Esophagus muscularis mucosa (tissue), 4 donors: Measurements from ENCODE around the gene ANO6. TPM values are rescaled to one million over a fixed set of nuclear protein-coding genes. Genes with fewer than 3 reads are reported as not detected.

ENCODE experiments used
- DNase-seq: peaks from one replicate; pipeline ENCODE4 v3.0.0-alpha.2; 2017; ENCODE audit errors: extremely low spot score
- H3K27ac ChIP-seq, 4 donors: fragments of 200-600 bp; sonication (generic); replicated peaks in 1 of 4; 1 replicate in 3 of 4; 2 replicates in 1 of 4; pipeline ENCODE4 v1.5.1; 2016 to 2019; ENCODE audit warnings: mild to moderate bottlenecking in 1 of 4
- H3K27me3 ChIP-seq, 4 donors: fragments of 200-600 bp; sonication (generic); one replicate each; pipeline versions ENCODE4 v1.5.1 to v1.6.0; 2016 to 2019
- H3K36me3 ChIP-seq, 4 donors: fragments of 200-600 bp; sonication (generic); one replicate each; pipeline ENCODE4 v1.5.1; 2016 to 2019
- H3K4me1 ChIP-seq, 4 donors: fragments of 200-600 bp; sonication (generic); one replicate each; pipeline ENCODE4 v1.5.1; 2016 to 2019
- H3K4me3 ChIP-seq, 4 donors: fragments of 200-600 bp; sonication (generic); 1 replicate in 2 of 4; 2 replicates in 2 of 4; pipeline ENCODE4 v1.5.1; 2016 to 2019; ENCODE audit warnings: mild to moderate bottlenecking in 4 of 4, moderate library complexity in 1 of 4
- H3K9me3 ChIP-seq, 4 donors: fragments of 200-600 bp; sonication (generic); 1 replicate in 3 of 4; 2 replicates in 1 of 4; pipeline ENCODE4 v1.5.1; 2016 to 2019
- CTCF ChIP-seq, 3 experiments: fragments of 200-600 bp in 2 of 3; fragments of 450-650 bp in 1 of 3; sonication (generic) in 2 of 3; IDR thresholded peaks; one replicate each; pipeline ENCODE4 v1.5.1; 2017 to 2019; ENCODE audit warnings: antibody characterized with exemption in 3 of 3, mild to moderate bottlenecking in 2 of 3, moderate library complexity in 1 of 3
- EP300 ChIP-seq: sonication (generic); formaldehyde crosslinking; IDR thresholded peaks from one replicate; pipeline ENCODE4 v1.6.1; 2017; ENCODE audit warnings: antibody characterized with exemption
- POLR2A ChIP-seq: fragments of 450-650 bp; IDR thresholded peaks from one replicate; pipeline ENCODE4 v1.6.1; 2017; ENCODE audit warnings: antibody characterized with exemption, moderate library complexity, mild to moderate bottlenecking, low read depth
- POLR2AphosphoS5 ChIP-seq, 2 donors: sonication (generic); formaldehyde crosslinking; IDR thresholded peaks; one replicate each; pipeline ENCODE4 v1.6.1; 2017; ENCODE audit warnings: antibody characterized with exemption in 2 of 2
- WGBS: methylation state at CpG from one replicate; pipeline ENCODE4 v1.1.5; 2018; 5-methylcytosine and 5-hydroxymethylcytosine counted together
- intact Hi-C: fragments of 100-400 bp; cut with DNase I; formaldehyde crosslinking; loops from one replicate; pipeline ENCODE4 v1.15.1; 2023
- total RNA-seq, 4 donors: library from RNA; depleted of rRNA; stranded (reverse); fragments of >200 nt; gene quantifications; one replicate each; pipeline versions ENCODE4 v1.1.0 to v1.2.1, GENCODE V29; 2016

The ANO6 gene
- total RNA-seq, 4 donors from 2014 or later: 141 to 208 (median 166) TPM

DNA sequence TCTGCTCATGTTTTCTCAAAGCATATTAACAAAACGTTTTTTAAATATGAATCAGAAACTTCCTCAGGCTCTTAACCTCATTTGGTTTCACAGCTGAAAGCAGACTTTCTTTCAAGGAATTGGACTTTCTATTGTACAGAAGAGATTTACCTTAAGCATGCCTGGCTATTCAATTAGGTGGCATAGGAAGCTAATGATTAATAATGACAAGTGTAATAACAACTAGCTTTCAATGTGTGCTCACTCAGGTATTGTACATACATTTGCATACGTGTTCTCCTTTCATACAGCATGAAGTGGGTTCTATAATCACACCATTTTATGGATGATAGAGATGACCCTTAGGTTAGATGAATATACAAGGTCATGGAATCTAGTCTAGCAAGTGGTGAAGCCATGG lies 115.7 kb downstream of the ANO6 start:
- no peak for DNase-seq
- 53% methylated on average over 2 of the region's 2 CpGs for WGBS
- Histone ChIP-seq H3K4me1 (peaks cover 8 to 55% (median 48%) of the 10 kb centered on the region in 4 donors), H3K27ac (peak overlapping the region in 1 of 4 donors; percentile 34), H3K36me3 (peaks cover 0 to 11% (median 0%) of the 10 kb centered on the region in 4 donors), H3K27me3 (no peaks in the 10 kb centered on the region), H3K9me3 (no peaks in the 10 kb centered on the region), H3K4me3 (no peak overlapping the region)
- TF ChIP-seq EP300 (no peak), POLR2AphosphoS5 (IDR thresholded peaks at IDR 0.05) (no peak), CTCF (IDR thresholded peaks at IDR 0.05) (no peak), POLR2A (no peak)
- intact Hi-C loops: no loop called here

GRCh38 chr12:45334396-45334795 lies 118.5 kb downstream of the ANO6 start:
- no peak for DNase-seq
- Histone ChIP-seq H3K27me3 (no peaks in the 10 kb centered on the region), H3K9me3 (no peaks in the 10 kb centered on the region), H3K27ac (no peak overlapping the region), H3K36me3 (peaks cover 0 to 11% (median 0%) of the 10 kb centered on the region in 4 donors), H3K4me1 (peaks cover 18 to 58% (median 41%) of the 10 kb centered on the region in 4 donors), H3K4me3 (no peak overlapping the region)
- no peak for TF ChIP-seq EP300
- no peak for TF ChIP-seq POLR2AphosphoS5 (IDR thresholded peaks at IDR 0.05)
- TF ChIP-seq POLR2A: no peak
- TF ChIP-seq CTCF (IDR thresholded peaks at IDR 0.05): no peak
- intact Hi-C loops: no loop called here
- 89% methylated on average over 1 of the region's 1 CpG for WGBS

DNA sequence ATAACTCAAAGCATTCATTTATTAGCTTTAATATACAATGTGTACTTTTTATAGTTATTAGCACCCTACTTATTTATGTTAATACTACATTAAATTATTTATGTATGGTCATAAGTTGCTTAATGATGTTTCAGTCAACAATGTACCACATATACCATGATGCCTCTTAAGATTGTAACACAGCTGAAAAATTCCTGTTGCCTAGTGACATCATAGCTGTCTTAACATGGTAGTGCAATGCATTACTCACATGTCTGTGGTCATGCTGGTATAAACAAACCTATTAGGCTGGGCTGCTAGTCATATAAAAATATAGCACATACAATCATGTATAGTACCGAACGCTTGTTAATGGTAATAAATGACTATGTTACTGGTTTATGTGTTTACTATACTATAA lies 120.4 kb downstream of the ANO6 start:
- Histone ChIP-seq H3K27me3 (no peaks in the 10 kb centered on the region), H3K9me3 (no peaks in the 10 kb centered on the region), H3K4me3 (no peak overlapping the region), H3K27ac (no peak overlapping the region), H3K4me1 (peaks cover 18 to 48% (median 31%) of the 10 kb centered on the region in 4 donors), H3K36me3 (peaks cover 0 to 11% (median 0%) of the 10 kb centered on the region in 4 donors)
- TF ChIP-seq CTCF (IDR thresholded peaks at IDR 0.05) (no peak), EP300 (no peak), POLR2A (no peak), POLR2AphosphoS5 (IDR thresholded peaks at IDR 0.05) (no peak)
- DNase-seq: no peak
- WGBS: 93% methylated on average over 2 of the region's 2 CpGs
- intact Hi-C loops: no loop called here

DNA sequence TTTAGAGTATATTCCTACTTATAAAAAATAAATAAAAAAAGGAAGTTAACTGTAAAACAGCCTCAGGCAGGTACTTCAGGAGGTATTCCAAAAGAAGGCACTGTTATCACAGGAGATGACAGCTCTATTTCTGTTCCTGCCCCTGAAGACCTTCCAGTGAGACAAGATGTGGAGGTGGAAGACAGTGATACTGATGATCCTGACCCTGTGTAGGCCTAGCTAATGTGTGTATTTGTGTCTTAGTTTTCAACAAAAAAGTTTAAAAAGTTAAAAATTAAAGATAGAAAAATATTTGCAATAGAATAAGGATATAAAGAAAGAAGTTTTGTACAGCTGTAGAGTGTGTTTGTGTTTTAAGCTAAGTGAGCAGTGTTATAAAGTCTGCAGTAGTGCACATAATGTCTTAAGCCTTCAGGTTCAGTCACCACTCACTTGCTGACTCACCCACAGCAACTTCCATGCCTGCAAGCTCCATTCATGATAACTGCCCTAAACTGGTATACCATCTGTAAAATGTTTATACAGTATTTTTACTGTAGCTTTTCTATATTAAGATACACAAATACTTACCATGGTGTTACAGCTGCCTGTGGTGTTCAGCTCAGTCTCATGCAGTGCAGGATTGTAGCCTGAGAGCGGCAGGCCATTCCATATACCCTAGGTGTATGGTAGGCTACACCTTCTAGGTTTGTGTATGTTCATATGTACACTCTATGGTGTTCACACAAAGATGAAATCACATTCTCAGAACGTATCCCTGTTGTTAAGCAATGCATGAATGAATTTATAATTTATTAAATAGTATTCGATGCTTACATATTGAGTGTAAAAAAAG lies 121.1 kb downstream of the ANO6 start:
- no peak for DNase-seq
- Histone ChIP-seq H3K4me1 (peaks cover 18 to 41% (median 26%) of the 10 kb centered on the region in 4 donors), H3K4me3 (no peak overlapping the region), H3K27ac (no peak overlapping the region), H3K36me3 (peaks cover 0 to 6% (median 0%) of the 10 kb centered on the region in 4 donors), H3K27me3 (no peaks in the 10 kb centered on the region), H3K9me3 (no peaks in the 10 kb centered on the region)
- WGBS: 91% methylated on average over 3 of the region's 3 CpGs
- no peak for TF ChIP-seq POLR2A
- no peak for TF ChIP-seq CTCF (IDR thresholded peaks at IDR 0.05)
- TF ChIP-seq POLR2AphosphoS5 (IDR thresholded peaks at IDR 0.05): no peak
- no peak for TF ChIP-seq EP300
- intact Hi-C loops: no loop called here
